GM21723 (cell line): Measurements from ENCODE around the gene ASB7.
"Not testable (repeated sequence)": the region's sequence is repeated elsewhere in the genome, so short reads cannot be mapped to it uniquely, and the experiment has no call there.

Experiments used
- ATAC-seq: cut with Tn5 transposase; IDR thresholded peaks from one replicate; pipeline ENCODE4 v1.9.1; 2021; ENCODE audit warnings: mild to moderate bottlenecking, moderate library complexity; ENCODE audit not compliant: unreplicated experiment

Gene ASB7

DNA sequence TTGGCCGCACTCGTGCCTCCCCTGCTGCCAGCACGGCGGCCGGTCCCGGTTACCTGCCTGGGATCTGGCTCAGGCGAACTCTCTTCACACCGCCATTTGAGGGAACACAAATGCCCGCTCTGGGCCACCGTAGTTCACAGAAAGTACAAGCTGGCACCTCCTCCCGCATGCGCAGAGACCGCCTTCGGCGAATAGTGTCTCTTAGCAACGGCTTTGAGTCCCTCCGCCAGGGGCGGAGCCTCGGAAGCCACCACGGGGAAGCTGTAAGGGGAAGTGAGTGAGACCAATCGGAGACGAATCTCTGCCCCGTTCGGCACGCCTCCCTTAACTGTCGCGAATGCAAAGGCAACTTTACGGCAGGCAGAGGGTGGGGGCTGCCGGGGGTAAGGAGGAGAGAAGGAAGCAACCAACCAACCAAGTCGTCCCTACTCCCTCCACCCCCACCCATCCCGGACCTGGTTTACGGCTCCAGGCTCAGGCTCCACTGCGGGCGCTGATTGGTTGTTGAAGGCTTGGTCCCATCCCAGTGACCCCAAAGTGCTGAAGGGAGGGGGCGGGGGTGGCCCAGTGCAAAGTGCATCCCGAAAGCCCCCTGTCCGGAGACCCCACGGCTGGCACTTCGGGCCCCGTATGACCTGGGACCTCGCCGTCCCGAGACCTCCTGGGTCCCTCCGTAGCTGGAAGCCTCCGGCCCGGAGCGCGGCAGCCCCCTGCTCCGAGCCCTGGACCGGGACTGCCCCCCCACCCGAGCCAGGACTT lies at the start of gene ASB7, which contains the start of gene LINS1:
TSS of gene ASB7 (plus strand) at position 526 of the 759 bp plus-strand sequence. CDS start 9,628 bp downstream, outside the sequence.
TSS of gene LINS1 (minus strand) at position 121 of the 759 bp plus-strand sequence. CDS start 21,342 bp downstream, outside the sequence.
- ATAC-seq: peak; percentile 86

DNA sequence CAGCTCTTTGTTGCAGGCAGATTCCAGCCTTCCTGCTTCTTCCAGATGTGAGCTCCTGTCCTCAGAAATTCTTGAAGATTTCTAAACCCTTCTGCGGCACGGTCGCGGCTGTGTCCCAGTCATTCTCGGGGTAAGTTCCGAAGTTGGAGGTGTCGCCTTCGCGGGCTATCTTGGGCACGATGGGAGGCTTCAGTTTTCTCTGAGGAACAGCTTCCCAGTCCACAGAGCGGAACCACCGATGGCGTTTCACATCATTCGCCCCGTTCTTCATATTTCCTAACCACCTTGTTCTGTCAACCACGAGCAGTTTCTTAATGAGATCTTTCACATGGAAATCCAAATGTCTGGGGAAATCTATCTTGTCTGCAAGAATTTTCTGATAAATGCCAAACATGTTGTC lies 48.9 kb upstream of the ASB7 start:
- ATAC-seq: no peak

DNA sequence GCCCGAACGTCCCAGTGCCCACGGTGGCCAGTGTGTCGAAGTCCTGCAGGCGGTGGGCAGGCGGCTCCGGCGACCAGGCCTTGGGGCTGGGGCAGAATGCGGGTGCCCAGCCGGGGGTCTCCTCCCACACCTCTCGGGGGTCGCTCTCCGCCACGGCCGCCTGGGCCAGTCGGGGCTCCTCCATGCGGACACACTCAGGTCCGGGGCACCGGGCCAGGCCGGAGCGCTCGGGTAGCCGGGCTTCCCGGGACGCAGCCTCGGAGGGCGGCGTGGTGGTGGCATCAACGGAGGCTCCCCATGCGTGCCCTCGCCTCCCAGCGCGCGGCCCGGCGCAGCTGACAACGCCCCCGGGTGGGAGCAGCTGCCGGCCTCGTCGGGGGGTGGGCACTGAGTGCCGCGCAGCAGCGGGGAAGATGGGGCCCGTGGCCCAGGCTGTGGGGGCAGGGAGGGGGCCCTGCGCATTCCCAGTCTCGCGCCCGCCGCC lies 43.6 kb upstream of the ASB7 start:
- no peak for ATAC-seq

GRCh38 chr15:100559330-100559729 lies 43.1 kb upstream of the ASB7 start:
- no peak for ATAC-seq

DNA sequence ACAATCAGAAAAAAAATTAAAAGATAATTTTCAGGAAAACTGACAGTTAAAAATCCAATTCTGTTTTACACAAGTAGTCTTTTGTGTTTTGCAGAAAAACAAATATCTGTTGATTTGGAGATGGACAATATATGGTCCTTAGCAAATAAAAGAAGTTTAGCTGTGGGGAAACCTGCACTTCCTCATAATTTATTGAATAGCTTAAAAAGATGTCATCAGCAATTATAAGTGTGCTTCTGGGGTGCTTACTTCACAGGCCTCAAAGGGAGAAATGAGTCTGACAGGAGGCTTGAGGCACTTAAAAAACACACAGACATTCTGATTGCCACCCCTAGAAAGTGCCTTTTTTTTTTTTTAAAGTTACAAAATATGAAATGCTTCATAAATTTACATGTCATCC lies 42.1 kb upstream of the ASB7 start:
- ATAC-seq: no peak

DNA sequence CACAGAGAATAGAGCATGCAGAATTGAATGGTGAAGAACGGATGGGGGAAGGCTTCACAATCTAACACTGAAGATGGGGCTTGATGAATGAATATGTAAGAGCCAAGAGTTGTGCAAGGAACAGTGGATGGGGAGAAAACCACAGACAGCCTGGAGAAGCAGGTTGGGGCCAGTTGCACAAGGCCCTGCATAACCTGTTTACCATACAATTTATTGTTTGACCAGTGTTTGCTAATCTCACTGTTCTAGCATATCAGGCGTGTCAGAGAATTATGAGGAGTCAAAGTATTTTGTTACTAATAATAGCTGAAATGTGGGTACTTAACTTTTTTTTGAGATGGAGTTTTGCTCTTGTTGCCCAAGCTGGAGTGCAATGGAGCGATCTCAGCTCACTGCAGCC lies 36.8 kb upstream of the ASB7 start:
- no peak for ATAC-seq

DNA sequence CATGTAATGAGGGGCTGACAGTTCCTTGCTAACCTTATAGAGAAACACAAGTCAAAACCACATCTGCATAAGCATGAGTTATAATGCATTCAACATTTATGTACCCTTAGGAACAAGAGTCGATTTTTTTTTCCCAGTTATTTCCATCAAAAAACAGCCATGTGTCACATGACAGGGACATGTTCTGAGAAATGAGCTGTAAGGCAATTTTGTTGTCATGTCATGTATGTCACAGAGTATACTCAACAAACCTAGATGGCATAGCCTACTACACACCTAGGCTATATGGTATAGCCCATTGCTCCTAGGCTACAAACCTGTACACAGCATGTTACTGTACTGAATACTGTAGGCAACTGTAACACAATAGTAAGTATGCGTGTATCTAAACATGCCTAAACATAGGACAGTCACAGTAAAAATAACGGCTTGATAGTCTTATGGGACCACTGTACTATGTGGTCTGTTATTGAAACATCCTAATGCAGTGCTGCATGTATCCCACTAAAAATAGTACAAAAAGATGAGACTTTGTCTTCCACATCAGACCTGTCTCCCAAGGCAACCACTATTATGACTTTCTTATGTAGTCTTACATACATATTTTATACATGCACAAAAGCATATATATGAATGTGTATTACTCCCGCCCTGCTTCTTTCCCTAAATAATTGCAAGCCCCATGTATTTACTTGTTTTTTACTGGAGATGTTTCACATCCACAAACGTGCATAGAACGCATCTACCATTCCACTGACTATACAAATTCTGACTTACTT lies 35.4 kb upstream of the ASB7 start:
- no peak for ATAC-seq

- ATAC-seq: no peak
Measured at GRCh38 chr15:100569391-100569790, 33.0 kb upstream of the ASB7 start.

DNA sequence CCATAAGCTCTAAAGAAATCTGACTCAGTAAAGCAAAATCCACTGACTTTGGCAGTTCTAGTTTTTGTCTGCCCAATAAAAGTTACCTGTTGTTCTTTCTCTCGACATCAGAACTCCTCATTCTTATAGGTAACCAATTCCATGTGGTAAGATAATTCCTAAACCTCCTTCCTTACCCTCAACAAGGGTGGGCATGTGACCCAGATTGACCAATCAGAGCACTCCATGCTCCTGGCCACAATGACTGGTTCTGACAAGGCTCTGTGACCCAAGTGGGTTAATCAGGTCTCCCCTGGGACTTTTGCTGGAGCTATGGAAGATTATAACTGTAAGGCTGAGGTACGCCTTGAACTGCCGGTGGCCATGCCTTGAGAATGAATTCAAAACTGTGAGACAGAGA lies 32.1 kb upstream of the ASB7 start:
- ATAC-seq: no peak

GRCh38 chr15:100570735-100571313 lies 31.6 kb upstream of the ASB7 start:
- ATAC-seq: peak; percentile 86

DNA sequence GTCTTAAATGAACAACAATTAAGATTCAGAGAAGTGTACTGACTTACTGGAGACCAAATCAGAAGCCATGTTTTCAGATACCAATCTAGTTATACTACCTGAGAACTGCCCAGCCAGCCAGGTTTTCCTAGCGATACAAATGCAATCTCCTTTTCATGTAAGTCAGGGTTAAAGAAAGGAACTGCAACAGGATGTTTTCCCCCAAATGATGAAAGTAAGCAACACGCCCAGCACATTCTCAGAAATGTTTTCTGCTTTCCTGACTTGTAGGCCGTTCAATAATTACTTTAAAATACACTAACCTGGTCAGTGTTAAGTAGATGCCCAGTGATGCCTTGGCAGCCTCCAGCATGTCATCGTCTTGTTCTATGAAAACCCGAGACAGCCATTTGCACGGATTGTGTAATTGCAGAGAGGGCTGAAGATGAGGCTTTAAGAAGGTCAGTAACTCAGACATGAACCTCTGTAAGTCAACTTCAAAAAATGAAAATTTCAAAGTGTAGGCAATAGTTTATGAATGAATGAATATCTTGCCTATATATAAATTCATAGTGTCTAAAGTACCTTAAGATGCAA lies 30.7 kb upstream of the ASB7 start:
- no peak for ATAC-seq

DNA sequence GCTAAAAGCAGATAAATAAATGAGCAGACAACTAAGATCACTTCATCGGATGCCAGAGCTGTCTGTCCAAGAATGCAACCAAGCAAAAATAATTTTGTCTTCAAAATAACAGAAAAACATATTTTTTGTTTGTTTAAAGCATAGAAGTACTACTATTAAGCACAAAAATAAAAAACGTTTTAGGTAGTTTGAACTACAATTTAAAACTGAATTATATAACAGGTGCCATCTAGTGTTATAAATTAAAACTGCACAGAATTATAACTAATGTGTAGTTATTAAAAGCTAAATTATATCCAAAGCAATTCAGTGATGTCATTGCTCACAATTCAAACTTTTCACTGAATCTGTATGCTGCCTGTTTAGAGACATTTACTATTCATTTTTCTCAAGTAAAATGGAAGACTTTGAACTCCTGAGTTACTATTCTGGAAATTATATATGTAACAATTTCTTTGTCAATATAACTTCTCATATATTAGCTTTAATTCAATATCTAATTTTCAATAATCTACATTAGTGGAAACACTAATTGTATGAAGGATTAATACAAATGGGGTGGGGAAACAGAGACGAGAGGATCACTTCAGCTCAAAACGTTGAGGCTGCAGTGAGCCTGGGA lies 29.9 kb upstream of the ASB7 start:
- ATAC-seq: no peak

GRCh38 chr15:100573526-100573925 lies 28.9 kb upstream of the ASB7 start:
- ATAC-seq: no peak

- no peak for ATAC-seq
Measured at GRCh38 chr15:100580414-100580813, 22.0 kb upstream of the ASB7 start.

DNA sequence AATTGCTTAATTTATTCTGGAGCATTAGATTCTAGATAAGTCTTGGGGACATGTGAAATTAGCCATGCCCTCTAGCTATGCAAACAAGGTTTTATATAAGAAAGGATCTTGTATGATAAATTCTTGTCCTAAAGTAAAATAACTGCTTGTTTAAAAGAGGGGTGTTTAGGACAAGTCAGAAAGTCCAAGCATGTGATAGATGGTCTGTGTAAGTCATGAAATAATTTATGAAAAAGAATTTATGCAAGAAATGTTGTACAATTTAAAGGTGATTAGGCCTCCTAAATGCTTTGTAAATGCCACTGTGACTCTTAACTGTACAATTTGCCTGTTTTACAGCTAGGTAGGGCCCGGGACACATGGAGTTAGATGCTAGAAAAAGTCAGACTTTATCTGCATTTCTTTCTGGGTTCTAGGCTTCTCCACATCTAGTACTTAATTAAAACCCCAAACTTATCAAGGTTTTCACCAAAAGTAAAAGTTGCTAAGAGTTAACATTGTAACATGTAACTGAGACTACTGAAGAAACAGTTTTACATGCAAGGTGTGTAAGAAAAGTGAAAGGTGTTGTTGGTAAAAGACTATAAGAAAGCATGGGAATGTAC lies 13.6 kb upstream of the ASB7 start:
- no peak for ATAC-seq

- not testable (repeated sequence) for ATAC-seq
Measured at GRCh38 chr15:100591163-100591562, 11.2 kb upstream of the ASB7 start.

DNA sequence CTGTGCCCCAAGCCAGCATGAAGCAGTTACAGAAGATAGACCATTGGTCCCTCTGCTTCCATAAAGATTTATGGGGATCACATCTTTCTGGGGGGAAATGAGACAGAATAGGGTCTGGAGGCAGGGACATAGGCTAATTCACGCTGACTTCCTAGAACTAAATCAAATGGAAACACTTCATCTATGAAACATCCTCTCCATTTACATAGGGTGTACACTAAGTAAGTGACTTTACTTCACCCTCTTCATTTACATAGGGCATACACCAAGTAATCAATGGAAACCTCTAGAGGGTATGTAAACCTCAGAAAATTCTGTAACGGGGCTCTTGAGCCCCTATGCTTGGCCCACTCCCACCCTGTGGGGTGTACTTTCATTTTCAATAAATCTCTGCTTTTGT lies 10.6 kb upstream of the ASB7 start:
- ATAC-seq: no peak

DNA sequence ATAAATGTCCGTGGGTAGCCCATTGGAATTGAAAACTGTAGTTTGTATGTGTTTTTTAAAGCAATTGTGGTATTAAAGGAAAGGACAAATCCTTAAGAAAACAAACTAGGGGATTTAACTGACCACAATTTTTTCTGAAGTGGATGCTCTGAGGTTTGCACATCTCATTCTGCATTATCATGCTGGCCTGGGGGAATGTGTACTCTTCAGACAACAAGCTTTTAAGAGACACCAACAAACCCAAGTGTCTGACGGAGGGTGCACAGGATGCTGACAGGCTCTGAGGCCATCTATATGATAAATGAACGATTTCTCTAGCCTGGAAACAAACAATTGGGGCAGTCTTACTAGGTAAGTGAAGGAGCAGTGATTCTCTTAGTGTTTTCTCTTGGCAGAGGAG lies 9.5 kb upstream of the ASB7 start:
- ATAC-seq: no peak

DNA sequence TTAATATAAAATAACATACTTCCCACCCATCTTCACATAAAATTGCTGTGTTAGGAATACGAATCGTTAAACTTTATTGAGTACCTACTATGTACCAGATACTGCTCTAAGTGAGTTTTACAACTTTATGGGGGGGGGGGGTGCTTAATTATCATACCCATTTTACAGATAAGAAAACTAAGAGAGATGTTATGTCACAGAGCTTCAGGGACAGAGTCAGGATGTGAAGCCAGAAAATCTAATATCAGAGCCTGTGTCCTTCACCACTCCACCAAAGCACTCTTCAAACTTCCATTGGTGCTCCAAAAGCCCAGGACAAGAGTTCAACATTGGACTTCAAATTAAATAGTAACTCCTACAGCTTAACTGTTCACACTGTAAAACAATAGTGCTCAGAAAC lies 9.0 kb upstream of the ASB7 start:
- ATAC-seq: no peak

- no peak for ATAC-seq
Measured at GRCh38 chr15:100595964-100596363, 6.4 kb upstream of the ASB7 start.
